ENCODE results near the gene KCNJ1. TPM values are rescaled to one million over a fixed set of nuclear protein-coding genes. Genes with fewer than 3 reads are reported as not detected.

Gene KCNJ1
- total and polyA plus RNA-seq, 9 of the 15 experiments (the other 6 are each of a cell fraction or from before 2014, with no cell fraction given) = not detected

GRCh38 chr11:128892866-128893565 is 25.9 kb upstream of the KCNJ1 start:
- no peaks in the 10 kb centered on the region for H4K20me1 ChIP-seq (replicated peaks; ENCODE audit: control insufficient read depth, insufficient read depth, low read length)
- in situ Hi-C loops (cut with MboI) (loop anchor here (25.0 kb wide), 1 partner anchor 419 kb away; no protein-coding TSS in a partner anchor), intact Hi-C loops (cut with micrococcal nuclease) (no loop called here)
- ATAC-seq (no peak), FAIRE-seq (no peak), DNase-seq (ENCODE audit: extremely low read depth in 1 of 4, low spot score in 3 of 4) (no peak)
- peaks cover 0 to 5% of the 10 kb centered on the region in 2 experiments; a peak in 2 of 5 replicates for H3K4me1 ChIP-seq (replicated peaks in 1 of 2; ENCODE audit: control insufficient read depth in 2 of 2, insufficient read depth in 2 of 2, low read length in 2 of 2)
- H3K27me3 ChIP-seq (ENCODE audit: control insufficient read depth in 2 of 2, insufficient read depth in 2 of 2, low read length in 2 of 2) = peaks cover 0 to 19% of the 10 kb centered on the region in 2 experiments; a peak in 3 of 5 replicates
- no peak overlapping the region for H2AFZ ChIP-seq (ENCODE audit: low read depth, low read length)
- no peak overlapping the region for H3K4me3 ChIP-seq
- H3K9me1 ChIP-seq (ENCODE audit: control insufficient read depth, insufficient read depth, low read length) = no peaks in the 10 kb centered on the region
- no peak for TF ChIP-seq PKNOX1 (IDR thresholded peaks at IDR 0.05)
- TF ChIP-seq ZNF507 (tag; conservative IDR thresholded peaks at IDR 0.05) = no peak
- TF ChIP-seq, protein P1, sequence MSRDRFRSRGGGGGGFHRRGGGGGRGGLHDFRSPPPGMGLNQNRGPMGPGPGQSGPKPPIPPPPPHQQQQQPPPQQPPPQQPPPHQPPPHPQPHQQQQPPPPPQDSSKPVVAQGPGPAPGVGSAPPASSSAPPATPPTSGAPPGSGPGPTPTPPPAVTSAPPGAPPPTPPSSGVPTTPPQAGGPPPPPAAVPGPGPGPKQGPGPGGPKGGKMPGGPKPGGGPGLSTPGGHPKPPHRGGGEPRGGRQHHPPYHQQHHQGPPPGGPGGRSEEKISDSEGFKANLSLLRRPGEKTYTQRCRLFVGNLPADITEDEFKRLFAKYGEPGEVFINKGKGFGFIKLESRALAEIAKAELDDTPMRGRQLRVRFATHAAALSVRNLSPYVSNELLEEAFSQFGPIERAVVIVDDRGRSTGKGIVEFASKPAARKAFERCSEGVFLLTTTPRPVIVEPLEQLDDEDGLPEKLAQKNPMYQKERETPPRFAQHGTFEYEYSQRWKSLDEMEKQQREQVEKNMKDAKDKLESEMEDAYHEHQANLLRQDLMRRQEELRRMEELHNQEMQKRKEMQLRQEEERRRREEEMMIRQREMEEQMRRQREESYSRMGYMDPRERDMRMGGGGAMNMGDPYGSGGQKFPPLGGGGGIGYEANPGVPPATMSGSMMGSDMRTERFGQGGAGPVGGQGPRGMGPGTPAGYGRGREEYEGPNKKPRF (IDR thresholded peaks at IDR 0.05; ENCODE audit: low read depth, low read length) = no peak
- TF ChIP-seq KAT8 (IDR thresholded peaks at IDR 0.05; ENCODE audit: low read depth) = no peak
- no peak for TF ChIP-seq HMG20B (CRISPR knock-in tag; IDR thresholded peaks at IDR 0.05)
- no peak for TF ChIP-seq ZFP91 (CRISPR knock-in tag; IDR thresholded peaks at IDR 0.05)
- no peak for TF ChIP-seq ZEB2 (IDR thresholded peaks at IDR 0.05)
- no peak for TF ChIP-seq GTF3C2 (IDR thresholded peaks at IDR 0.05; ENCODE audit: borderline replicate concordance, extremely low read depth, insufficient read length)
- TF ChIP-seq EP400 (IDR thresholded peaks at IDR 0.05) = no peak
- TF ChIP-seq ZNF766 (CRISPR knock-in tag; conservative IDR thresholded peaks at IDR 0.05) = no peak
- TF ChIP-seq PREB (CRISPR knock-in tag; IDR thresholded peaks at IDR 0.05) = no peak
- no peaks in the 10 kb centered on the region for H3K36me3 ChIP-seq (ENCODE audit: control insufficient read depth, insufficient read depth, low read length)
- POLR2A ChIA-PET = interaction anchor here (0.7 kb wide), 1 partner anchor 82 kb away, joined by 3 read pairs; no protein-coding TSS in a partner anchor
- WGBS (ENCODE audit: insufficient coverage, low coverage, missing lambda C conversion rate) = 6% methylated on average over 4 of the region's 4 CpGs
- no peak overlapping the region for H3K27ac ChIP-seq (ENCODE audit: extremely low read depth, low read depth, low read length)
- no peaks in the 10 kb centered on the region for H3K9me3 ChIP-seq (replicated peaks; ENCODE audit: control insufficient read depth, insufficient read depth, low read depth, low read length)
- no peaks in the 10 kb centered on the region for H3K79me2 ChIP-seq (ENCODE audit: control insufficient read depth, insufficient read depth, low read length)
- no TSS peak for BruUV-seq (replicated peaks)
- H3K4me2 ChIP-seq (ENCODE audit: insufficient read depth, low read length) = no peak overlapping the region
- CTCF ChIA-PET (ENCODE audit: low intra/inter-chr PET ratio) = no interaction called here
- H3K9ac ChIP-seq (ENCODE audit: insufficient read depth in 1 of 2, low read depth in 2 of 2, low read length in 2 of 2) = no peak overlapping the region
